NB4 (cell line): Measurements from ENCODE around the gene PSTPIP2.
"Not testable (repeated sequence)": the region's sequence is repeated elsewhere in the genome, so short reads cannot be mapped to it uniquely, and the experiment has no call there.

Source experiments
- DNase-seq: peaks from one replicate; pipeline ENCODE4 v3.0.0; 2010; ENCODE audit warnings: low read depth
- H3K4me3 ChIP-seq: one replicate; pipeline ENCODE4 v1.5.1; 2011; ENCODE audit warnings: mild to moderate bottlenecking, low read depth, low read length, moderate library complexity
- MYC ChIP-seq: IDR thresholded peaks from 2 replicates; pipeline ENCODE4 v1.6.1; 2011; ENCODE audit warnings: low read depth, low read length
- POLR2A ChIP-seq: IDR thresholded peaks from 2 replicates; pipeline ENCODE4 v1.6.1; 2011; ENCODE audit warnings: mild to moderate bottlenecking; ENCODE audit not compliant: insufficient read length; ENCODE audit errors: extremely low read depth
- TF ChIP-seq, protein P1 (sequence below): IDR thresholded peaks from 2 replicates; pipeline ENCODE4 v1.6.1; 2011; ENCODE audit warnings: low read depth, low read length
- TF ChIP-seq, protein P2 (sequence below): IDR thresholded peaks from one replicate; pipeline ENCODE4 v1.5.1; 2012; ENCODE audit warnings: low read depth, low read length

PSTPIP2 gene

DNA sequence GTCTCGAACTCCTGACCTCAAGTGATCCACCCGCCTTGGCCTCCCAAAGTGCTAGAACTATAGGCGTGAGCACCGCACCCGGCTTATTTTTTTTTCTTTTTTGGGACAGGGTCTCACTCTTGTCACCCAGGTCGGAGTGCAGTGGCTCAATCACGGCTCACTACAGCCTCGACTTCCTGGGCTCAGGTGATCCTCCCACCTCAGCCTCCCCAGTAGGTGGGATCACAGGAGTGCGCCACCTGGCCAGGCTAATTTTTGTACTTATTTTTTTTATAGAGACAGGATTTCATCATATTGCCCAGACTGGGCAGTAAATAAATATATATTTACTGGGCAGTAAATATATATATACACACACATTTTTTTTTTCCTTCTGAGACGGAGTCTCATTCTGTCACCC, 23.5 kb upstream of the PSTPIP2 start:
- H3K4me3 ChIP-seq, result peak overlapping the region; percentile 43
- DNase-seq, result no peak
- TF ChIP-seq MYC (no peak), POLR2A (no peak)
- TF ChIP-seq, protein P1, sequence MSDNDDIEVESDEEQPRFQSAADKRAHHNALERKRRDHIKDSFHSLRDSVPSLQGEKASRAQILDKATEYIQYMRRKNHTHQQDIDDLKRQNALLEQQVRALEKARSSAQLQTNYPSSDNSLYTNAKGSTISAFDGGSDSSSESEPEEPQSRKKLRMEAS, result no peak
- TF ChIP-seq, protein P2, sequence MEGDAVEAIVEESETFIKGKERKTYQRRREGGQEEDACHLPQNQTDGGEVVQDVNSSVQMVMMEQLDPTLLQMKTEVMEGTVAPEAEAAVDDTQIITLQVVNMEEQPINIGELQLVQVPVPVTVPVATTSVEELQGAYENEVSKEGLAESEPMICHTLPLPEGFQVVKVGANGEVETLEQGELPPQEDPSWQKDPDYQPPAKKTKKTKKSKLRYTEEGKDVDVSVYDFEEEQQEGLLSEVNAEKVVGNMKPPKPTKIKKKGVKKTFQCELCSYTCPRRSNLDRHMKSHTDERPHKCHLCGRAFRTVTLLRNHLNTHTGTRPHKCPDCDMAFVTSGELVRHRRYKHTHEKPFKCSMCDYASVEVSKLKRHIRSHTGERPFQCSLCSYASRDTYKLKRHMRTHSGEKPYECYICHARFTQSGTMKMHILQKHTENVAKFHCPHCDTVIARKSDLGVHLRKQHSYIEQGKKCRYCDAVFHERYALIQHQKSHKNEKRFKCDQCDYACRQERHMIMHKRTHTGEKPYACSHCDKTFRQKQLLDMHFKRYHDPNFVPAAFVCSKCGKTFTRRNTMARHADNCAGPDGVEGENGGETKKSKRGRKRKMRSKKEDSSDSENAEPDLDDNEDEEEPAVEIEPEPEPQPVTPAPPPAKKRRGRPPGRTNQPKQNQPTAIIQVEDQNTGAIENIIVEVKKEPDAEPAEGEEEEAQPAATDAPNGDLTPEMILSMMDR, result no peak

DNA sequence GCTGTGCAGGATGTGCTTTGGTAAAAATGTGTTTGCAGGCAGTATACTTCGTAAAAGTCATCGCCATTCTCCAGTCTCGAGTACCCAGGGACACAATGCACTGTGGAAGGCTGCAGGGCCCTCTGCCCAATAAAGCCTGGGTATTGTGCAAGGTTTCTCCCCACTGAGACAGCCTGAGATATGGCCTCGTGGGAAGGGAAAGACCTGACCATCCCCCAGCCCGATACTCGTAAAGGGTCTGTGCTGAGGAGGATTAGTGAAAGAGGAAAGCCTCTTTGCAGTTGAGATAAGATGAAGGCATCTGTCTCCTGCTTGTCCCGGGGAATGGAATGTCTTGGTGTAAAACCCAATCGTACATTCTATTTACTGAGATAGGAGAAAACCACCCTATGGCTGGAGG, 16.4 kb upstream of the PSTPIP2 start:
- H3K4me3 ChIP-seq, result not testable (repeated sequence)
- peak; percentile 50 for DNase-seq

DNA sequence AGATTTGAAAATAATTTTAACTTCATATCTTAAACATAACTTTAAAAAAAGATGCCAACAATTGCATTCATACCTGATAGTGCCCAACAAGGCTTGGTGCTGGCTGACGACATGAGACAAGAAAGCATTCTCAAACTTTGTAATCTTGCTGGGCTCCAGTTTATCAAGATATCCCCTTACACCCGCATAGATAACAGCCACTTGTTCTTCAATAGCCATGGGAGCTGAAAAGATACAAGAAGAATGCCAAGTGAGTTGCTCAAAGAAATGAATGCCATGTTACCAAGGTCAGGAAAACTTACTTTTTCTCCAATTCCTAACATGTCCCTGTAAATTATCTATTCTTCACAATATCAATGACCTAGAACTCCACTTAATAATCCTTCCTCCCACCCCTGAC, 12.4 kb upstream of the PSTPIP2 start:
- no peak overlapping the region for H3K4me3 ChIP-seq
- TF ChIP-seq, protein P2, result no peak
- TF ChIP-seq, protein P1, result no peak
- no peak for DNase-seq

DNA sequence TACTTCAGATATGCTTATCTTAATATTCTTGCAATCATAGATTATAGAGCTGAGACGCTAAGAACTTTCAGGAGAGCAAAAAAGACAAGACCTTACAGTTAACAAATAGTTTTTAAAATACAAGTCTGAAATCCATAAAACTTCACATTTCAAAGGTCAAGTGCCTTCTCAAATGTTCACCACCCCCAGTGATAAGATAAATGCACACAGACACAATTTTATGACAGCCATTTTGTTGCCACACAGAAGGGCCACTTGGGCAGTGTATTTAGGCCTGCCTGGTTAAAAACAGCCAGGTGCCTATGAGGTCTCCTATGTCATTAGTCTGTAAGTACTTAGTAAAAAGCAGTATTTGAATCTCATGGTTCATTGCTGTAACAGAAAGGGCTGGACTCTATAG, 8.1 kb upstream of the PSTPIP2 start:
- no peak for DNase-seq
- TF ChIP-seq MYC (no peak), POLR2A (no peak)
- TF ChIP-seq, protein P1, result no peak
- TF ChIP-seq, protein P2, result no peak
- H3K4me3 ChIP-seq, result no peak overlapping the region

DNA sequence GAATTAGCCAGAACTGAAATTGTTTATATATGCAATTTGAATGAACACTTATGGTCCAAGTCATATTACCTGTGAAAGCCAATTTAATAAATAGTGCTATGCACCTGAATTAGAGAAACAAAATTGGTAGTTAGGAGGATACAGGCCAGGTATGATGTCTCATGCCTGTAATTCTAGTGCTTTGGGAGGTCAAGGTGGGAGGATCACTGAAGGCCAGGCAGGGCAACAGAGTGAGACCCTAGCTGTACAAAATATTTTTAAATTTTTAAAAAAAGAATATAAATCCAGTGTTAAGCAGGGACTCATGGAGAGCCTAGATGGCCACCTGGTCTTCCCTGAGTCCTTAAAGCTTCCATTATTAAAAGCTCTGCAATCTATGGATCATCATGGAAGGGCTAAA, 7.3 kb upstream of the PSTPIP2 start:
- H3K4me3 ChIP-seq, result no peak overlapping the region
- DNase-seq, result no peak
- TF ChIP-seq, protein P1, result no peak
- TF ChIP-seq, protein P2, result no peak
- TF ChIP-seq MYC (no peak), POLR2A (no peak)

DNA sequence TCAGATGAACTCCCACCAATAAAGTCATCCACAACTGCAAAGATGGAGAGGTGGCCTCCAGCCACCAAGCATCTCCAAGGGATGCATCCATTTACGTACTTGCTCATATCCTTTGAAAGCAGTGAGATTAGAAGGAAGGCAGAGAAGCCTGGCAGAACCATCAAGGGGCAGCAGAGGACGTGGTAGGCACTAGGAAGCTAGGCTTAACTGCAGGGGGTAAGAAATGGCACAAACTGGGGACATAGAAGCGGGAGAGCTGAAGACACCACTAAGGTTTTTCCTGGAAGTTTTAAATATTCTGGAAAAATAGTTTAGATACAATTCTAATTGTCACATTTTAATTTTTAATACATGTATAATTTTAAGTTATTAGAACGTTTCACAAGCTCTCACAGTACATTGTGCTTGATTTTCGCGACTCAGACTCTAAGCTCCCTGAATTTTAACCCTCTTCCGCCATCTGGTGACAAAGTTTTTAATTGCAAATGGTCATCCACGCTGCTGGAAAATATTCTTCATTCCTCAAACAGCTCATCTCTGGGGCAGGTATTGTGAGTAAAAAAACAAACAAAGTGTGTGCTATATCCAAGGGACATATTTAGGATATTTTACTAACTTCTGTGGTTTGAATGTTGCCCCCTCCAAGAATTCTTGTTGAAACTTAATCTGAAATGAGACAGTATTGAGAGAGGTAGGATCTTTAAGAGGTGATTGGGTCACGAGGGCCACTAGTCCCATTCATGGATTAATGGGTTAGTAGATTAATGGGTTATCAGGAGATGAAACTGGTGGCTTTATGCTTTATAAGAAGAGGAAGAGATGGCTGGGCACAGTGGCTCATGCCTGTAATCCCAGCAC, 1.6 kb upstream of the PSTPIP2 start:
- TF ChIP-seq MYC (0 out of 2 replicates have a peak, but pooled peaks have one; percentile 15), POLR2A (no peak)
- TF ChIP-seq, protein P2, result peak; percentile 47
- DNase-seq, result peak; percentile 66

More for the DNA sequence above, 1.6 kb upstream of the PSTPIP2 start:
- H3K4me3 ChIP-seq, result no peak overlapping the region
